Lower lobe of right lung (tissue), 2 donors: ENCODE measurements around the gene RHBDL1. TPM values are rescaled to one million over a fixed set of nuclear protein-coding genes. Genes with fewer than 3 reads are reported as not detected.
A peak's percentile ranks its signal among the peaks of the same experiment; 100 is the strongest.

Experiments
- ATAC-seq, 2 donors: fragments of 200-7000 bp; cut with Tn5 transposase; one replicate each; pipeline ENCODE4 v1.9.1; 2020 to 2022; ENCODE audit warnings: mild to moderate bottlenecking in 2 of 2, moderate library complexity in 2 of 2
- DNase-seq: peaks from one replicate; pipeline ENCODE4 v3.0.0-alpha.2; 2020
- H3K27ac ChIP-seq: fragments of 200-600 bp; one replicate; pipeline ENCODE4 v1.8.0; 2022
- H3K27me3 ChIP-seq: fragments of 200-600 bp; one replicate; pipeline ENCODE4 v1.8.0; 2022; ENCODE audit warnings: low read depth
- H3K36me3 ChIP-seq: fragments of 200-600 bp; one replicate; pipeline ENCODE4 v1.8.0; 2022; ENCODE audit warnings: mild to moderate bottlenecking
- H3K4me1 ChIP-seq: fragments of 200-600 bp; one replicate; pipeline ENCODE4 v1.8.0; 2022
- H3K4me3 ChIP-seq: fragments of 200-600 bp; one replicate; pipeline ENCODE4 v1.8.0; 2022; ENCODE audit warnings: mild to moderate bottlenecking
- H3K9me3 ChIP-seq: fragments of 200-600 bp; one replicate; pipeline ENCODE4 v1.8.0; 2022
- CTCF ChIP-seq: fragments of 200-600 bp; IDR thresholded peaks from one replicate; pipeline ENCODE4 v1.8.0; 2022; ENCODE audit warnings: antibody characterized with exemption, mild to moderate bottlenecking
- intact Hi-C: fragments of 100-400 bp; cut with DNase I; formaldehyde crosslinking; loops from one replicate; pipeline ENCODE4 v1.11.0; 2022
- total RNA-seq: library from RNA; stranded (reverse); fragmentation: NEBNext Ultra II Directional; extraction: Animal tissue kit (Norgen Biotek cat#: 25700); gene quantifications from one replicate; pipeline ENCODE4 v1.2.1, GENCODE V29; 2021
- donor health status: DM: no; HTN: yes; CAD: no; lungs with severe emphysema.

The RHBDL1 gene
- total RNA-seq, 1 donor from 2014 or later: 2.0 TPM

DNA sequence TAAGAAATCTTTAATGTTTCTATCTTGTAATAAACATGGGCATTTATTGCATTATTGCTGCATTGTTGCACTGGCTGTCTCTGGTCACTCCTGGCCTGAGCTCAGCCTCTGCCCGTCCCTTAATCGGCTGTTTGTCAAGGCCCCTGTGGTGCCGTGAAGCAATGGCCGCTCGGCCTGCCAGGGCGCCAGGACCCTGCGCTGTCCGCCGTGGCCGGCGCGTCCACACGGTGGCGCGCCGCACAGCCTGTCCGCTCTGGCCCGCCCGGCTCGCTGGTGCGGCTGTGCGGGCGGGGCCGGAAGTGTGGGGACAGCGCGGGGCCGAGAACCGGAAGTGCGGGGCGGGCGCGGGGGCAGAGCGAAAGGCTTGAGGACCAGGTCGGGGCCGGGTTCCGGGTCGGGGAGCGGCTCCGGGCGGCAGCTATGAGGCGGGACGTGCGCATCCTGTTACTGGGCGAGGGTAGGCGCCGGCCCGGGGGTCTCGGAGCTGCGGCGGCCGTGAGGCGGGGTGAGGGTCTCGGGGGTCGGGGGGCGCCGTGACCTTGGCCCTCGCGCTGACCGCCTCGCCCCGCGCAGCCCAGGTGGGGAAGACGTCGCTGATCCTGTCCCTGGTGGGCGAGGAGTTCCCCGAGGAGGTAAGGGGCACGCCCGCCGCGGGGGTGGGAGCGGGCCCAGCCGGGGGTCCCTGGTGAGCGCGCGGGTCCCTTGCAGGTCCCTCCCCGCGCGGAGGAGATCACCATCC is 7.5 kb upstream of the RHBDL1 start, which contains the start of gene RHOT2:
Gene RHOT2, plus strand, starts transcription at position 353 of the 739 bp plus-strand sequence. Its CDS starts 68 bp downstream, at position 421.
- Histone ChIP-seq H3K27me3 (no peaks in the 10 kb centered on the region), H3K27ac (peak within 1 kb of the TSS; percentile 87), H3K4me1 (peaks cover 18% of the 10 kb centered on the region), H3K36me3 (peaks cover 38% of the 10 kb centered on the region), H3K9me3 (no peaks in the 10 kb centered on the region), H3K4me3 (peak within 1 kb of the TSS; percentile 96)
- TF ChIP-seq CTCF: peak; percentile 87
- ATAC-seq: peak; percentile 95 to 97
- peak; percentile 96 for DNase-seq
- intact Hi-C loops: no loop called here

GRCh38 chr16:668519-669171 is 6.8 kb upstream of the RHBDL1 start:
- Histone ChIP-seq H3K27ac (peak overlapping the region; percentile 87), H3K9me3 (no peaks in the 10 kb centered on the region), H3K36me3 (peaks cover 45% of the 10 kb centered on the region), H3K4me1 (peaks cover 18% of the 10 kb centered on the region), H3K27me3 (no peaks in the 10 kb centered on the region), H3K4me3 (peak overlapping the region; percentile 96)
- intact Hi-C loops: no loop called here
- TF ChIP-seq CTCF: no peak
- DNase-seq (no peak), ATAC-seq (peak; percentile 0 to 11)

GRCh38 chr16:669666-670065 is 5.8 kb upstream of the RHBDL1 start:
- Histone ChIP-seq H3K9me3 (no peaks in the 10 kb centered on the region), H3K27ac (no peak overlapping the region), H3K4me3 (no peak overlapping the region), H3K36me3 (peaks cover 49% of the 10 kb centered on the region), H3K27me3 (no peaks in the 10 kb centered on the region), H3K4me1 (peaks cover 22% of the 10 kb centered on the region)
- intact Hi-C loops: no loop called here
- ATAC-seq: no peak
- TF ChIP-seq CTCF: no peak
- no peak for DNase-seq

DNA sequence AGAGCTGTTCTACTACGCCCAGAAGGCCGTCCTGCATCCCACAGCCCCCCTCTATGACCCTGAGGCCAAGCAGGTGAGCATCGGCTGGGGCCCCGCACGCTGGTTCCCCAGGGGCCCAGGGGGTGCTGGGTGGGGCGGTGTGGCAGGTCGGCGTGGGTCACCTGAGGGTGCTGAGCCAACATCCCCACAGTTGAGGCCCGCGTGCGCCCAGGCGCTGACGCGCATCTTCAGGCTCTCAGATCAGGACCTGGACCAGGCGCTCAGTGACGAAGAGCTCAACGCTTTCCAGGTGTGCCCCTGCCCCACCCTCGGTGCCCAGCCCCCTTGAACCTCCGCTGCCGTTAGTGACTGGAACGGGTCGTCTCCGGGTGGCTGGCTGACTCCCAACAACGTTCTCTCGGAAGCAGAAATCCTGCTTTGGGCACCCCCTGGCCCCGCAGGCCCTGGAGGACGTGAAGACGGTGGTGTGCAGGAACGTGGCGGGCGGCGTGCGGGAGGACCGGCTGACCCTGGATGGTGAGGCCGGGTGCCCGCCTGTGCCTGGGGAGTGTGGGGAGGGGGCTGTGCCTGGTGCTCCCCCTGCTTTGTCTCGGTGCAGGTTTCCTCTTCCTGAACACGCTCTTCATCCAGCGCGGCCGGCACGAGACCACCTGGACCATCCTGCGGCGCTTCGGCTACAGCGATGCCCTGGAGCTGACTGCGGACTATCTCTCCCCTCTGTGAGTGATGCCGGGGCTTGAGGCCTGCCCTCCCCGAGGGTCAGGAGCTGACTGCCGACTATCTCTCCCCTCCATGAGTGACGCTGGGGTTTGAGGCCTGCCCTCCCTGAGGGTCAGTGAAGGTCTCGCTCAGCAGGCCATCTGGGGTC is 4.8 kb upstream of the RHBDL1 start:
- no peak for ATAC-seq
- H3K4me1 ChIP-seq: peaks cover 29% of the 10 kb centered on the region
- H3K36me3 ChIP-seq: peaks cover 49% of the 10 kb centered on the region

More for the DNA sequence above, 4.8 kb upstream of the RHBDL1 start:
- TF ChIP-seq CTCF: no peak
- Histone ChIP-seq H3K27ac (no peak overlapping the region), H3K9me3 (no peaks in the 10 kb centered on the region), H3K27me3 (no peaks in the 10 kb centered on the region), H3K4me3 (no peak overlapping the region)
- intact Hi-C loops: no loop called here
- DNase-seq: no peak
